Transverse colon (tissue), 4 donors: Measurements from ENCODE around the gene CILP2. TPM values are rescaled to one million over a fixed set of nuclear protein-coding genes. Genes with fewer than 3 reads are reported as not detected.

Source experiments
- DNase-seq: peaks from one replicate; pipeline ENCODE4 v3.0.0-alpha.2; 2019
- H3K27ac ChIP-seq, 4 donors: fragments of 200-600 bp; sonication (generic); 2 replicates each; pipeline ENCODE4 v1.5.1; 2016 to 2018; ENCODE audit warnings: inconsistent platforms in 4 of 4
- H3K27me3 ChIP-seq: fragments of 200-600 bp; sonication (generic); 2 replicates; pipeline ENCODE4 v1.5.1; 2017; ENCODE audit warnings: inconsistent platforms
- H3K36me3 ChIP-seq, 4 donors: fragments of 200-600 bp; sonication (generic); 2 replicates each; pipeline ENCODE4 v1.5.1; 2017 to 2019; ENCODE audit warnings: inconsistent platforms in 4 of 4
- H3K4me1 ChIP-seq, 4 donors: fragments of 200-600 bp; sonication (generic); 2 replicates each; pipeline ENCODE4 v1.5.1; 2017 to 2020; ENCODE audit warnings: inconsistent platforms in 4 of 4
- H3K4me3 ChIP-seq, 4 donors: fragments of 200-600 bp; sonication (generic); 1 replicate in 1 of 4; 2 replicates in 3 of 4; pipeline versions ENCODE4 v1.5.1 to v1.6.1; 2017 to 2019; ENCODE audit warnings: inconsistent platforms in 4 of 4
- H3K9me3 ChIP-seq, 2 donors: fragments of 200-600 bp; sonication (generic); 2 replicates each; pipeline ENCODE4 v1.5.1; 2017 to 2019; ENCODE audit warnings: inconsistent platforms in 2 of 2
- EP300 ChIP-seq: sonication (generic); formaldehyde crosslinking; IDR thresholded peaks from one replicate; pipeline ENCODE4 v1.6.1; 2017; ENCODE audit warnings: antibody characterized with exemption, low read depth
- POLR2A ChIP-seq: fragments of 450-650 bp; IDR thresholded peaks from one replicate; pipeline ENCODE4 v1.6.1; 2016; ENCODE audit warnings: antibody characterized with exemption, mild to moderate bottlenecking, moderate library complexity
- POLR2AphosphoS5 ChIP-seq, 3 donors: sonication (generic); formaldehyde crosslinking; IDR thresholded peaks; one replicate each; pipeline ENCODE4 v1.6.1; 2016; ENCODE audit warnings: antibody characterized with exemption in 3 of 3
- WGBS, 2 donors: methylation state at CpG; one replicate each; pipeline ENCODE4 v1.1.5; 2018; ENCODE audit warnings: low coverage in 1 of 2; 5-methylcytosine and 5-hydroxymethylcytosine counted together
- in situ Hi-C, 4 donors: fragments of 200-750 bp; cut with MboI; loops; one replicate each; pipeline versions ENCODE4 v1.15.0 to v1.15.1; 2017; ENCODE audit warnings: low sequenced_read_pairs in 3 of 4, low pct_ligation_motif_present in 1 of 4, low pct_unique_long_range_greater_than_20kb in 1 of 4
- intact Hi-C: fragments of 100-400 bp; cut with DNase I; formaldehyde crosslinking; loops from one replicate; pipeline ENCODE4 v1.15.1; 2023; ENCODE audit warnings: low total_unique reads
- total RNA-seq, 4 donors: library from RNA; depleted of rRNA; stranded (reverse); fragments of >200 nt; gene quantifications; one replicate each; pipeline ENCODE4 v1.1.0, GENCODE V29; 2016
- TF ChIP-seq, protein P1 (sequence below), 5 experiments: fragments of 200-600 bp in 3 of 5; fragments of 450-650 bp in 2 of 5; sonication (generic) in 3 of 5; IDR thresholded peaks; 1 replicate in 2 of 5; 2 replicates in 3 of 5; pipeline ENCODE4 v1.5.1; 2016 to 2017; ENCODE audit warnings: antibody characterized with exemption in 5 of 5, inconsistent platforms in 3 of 5, mild to moderate bottlenecking in 2 of 5, moderate library complexity in 1 of 5

CILP2 gene
- total RNA-seq, 4 donors from 2014 or later, result 0.48 TPM; not detected in 3

DNA sequence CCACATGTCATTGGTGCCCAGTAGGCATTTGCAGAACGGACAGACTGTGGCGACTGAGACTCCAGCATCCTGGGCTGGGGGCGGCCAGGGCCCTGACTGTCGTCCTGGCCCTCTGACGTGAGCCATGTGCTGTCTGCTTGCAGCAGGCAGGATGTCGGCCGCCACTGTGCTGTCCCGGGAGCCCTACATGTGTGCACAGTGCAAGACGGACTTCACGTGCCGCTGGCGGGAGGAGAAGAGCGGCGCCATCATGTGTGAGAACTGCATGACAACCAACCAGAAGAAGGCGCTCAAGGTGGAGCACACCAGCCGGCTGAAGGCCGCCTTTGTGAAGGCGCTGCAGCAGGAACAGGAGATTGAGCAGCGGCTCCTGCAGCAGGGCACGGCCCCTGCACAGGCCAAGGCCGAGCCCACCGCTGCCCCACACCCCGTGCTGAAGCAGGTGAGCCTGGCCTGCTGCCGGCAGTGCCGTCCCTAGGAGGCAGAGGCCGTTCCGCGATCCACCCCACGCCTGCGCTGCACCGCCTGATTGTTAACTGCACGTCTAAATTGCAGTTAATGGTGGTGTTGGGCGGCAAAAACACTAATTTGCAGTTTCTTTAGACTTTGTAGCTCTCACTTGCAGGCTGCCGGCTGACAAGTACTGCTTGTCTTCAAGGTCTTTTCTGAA lies 37.0 kb upstream of the CILP2 start:
- WGBS, 2 donors, result 88 to 90% methylated on average over 2 to 34 of the region's 34 CpGs
- H3K27me3 ChIP-seq, result no peaks in the 10 kb centered on the region
- H3K4me1 ChIP-seq, result no peaks in the 10 kb centered on the region
- H3K36me3 ChIP-seq, result peaks cover 0 to 71% (median 24%) of the 10 kb centered on the region in 4 donors
- H3K27ac ChIP-seq, result no peak overlapping the region
- H3K4me3 ChIP-seq, result no peak overlapping the region
- TF ChIP-seq POLR2A, result no peak
- TF ChIP-seq, protein P1, sequence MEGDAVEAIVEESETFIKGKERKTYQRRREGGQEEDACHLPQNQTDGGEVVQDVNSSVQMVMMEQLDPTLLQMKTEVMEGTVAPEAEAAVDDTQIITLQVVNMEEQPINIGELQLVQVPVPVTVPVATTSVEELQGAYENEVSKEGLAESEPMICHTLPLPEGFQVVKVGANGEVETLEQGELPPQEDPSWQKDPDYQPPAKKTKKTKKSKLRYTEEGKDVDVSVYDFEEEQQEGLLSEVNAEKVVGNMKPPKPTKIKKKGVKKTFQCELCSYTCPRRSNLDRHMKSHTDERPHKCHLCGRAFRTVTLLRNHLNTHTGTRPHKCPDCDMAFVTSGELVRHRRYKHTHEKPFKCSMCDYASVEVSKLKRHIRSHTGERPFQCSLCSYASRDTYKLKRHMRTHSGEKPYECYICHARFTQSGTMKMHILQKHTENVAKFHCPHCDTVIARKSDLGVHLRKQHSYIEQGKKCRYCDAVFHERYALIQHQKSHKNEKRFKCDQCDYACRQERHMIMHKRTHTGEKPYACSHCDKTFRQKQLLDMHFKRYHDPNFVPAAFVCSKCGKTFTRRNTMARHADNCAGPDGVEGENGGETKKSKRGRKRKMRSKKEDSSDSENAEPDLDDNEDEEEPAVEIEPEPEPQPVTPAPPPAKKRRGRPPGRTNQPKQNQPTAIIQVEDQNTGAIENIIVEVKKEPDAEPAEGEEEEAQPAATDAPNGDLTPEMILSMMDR (IDR thresholded peaks at IDR 0.05), result no peak
- no peak for TF ChIP-seq EP300
- TF ChIP-seq POLR2AphosphoS5 (IDR thresholded peaks at IDR 0.05), result no peak
- in situ Hi-C loops (no loop called here), intact Hi-C loops (no loop called here)
- DNase-seq, result no peak
- H3K9me3 ChIP-seq, result no peaks in the 10 kb centered on the region

DNA sequence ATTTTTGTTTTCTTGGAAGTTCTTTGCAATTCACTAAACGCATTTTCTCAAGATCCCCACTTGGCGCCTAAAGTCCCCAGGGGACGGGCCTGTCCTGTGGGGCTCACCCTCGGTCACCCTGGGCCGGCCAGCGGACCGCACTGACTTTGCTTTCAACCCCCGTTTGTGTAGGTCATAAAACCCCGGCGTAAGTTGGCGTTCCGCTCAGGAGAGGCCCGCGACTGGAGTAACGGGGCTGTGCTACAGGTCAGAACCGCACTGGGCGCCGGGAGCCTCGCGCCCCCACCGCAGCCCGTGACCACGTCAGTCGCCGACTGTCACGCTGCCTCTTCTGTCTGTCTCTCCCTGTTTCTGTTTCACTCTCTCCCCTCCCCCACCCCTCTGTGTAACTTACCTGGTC lies 36.3 kb upstream of the CILP2 start:
- in situ Hi-C loops (no loop called here), intact Hi-C loops (no loop called here)
- WGBS, 2 donors, result 93 to 94% methylated on average over 2 to 26 of the region's 26 CpGs
- Histone ChIP-seq H3K27me3 (no peaks in the 10 kb centered on the region), H3K4me3 (no peak overlapping the region), H3K36me3 (peaks cover 0 to 68% (median 18%) of the 10 kb centered on the region in 4 donors), H3K4me1 (no peaks in the 10 kb centered on the region), H3K27ac (no peak overlapping the region), H3K9me3 (no peaks in the 10 kb centered on the region)
- DNase-seq, result no peak
- TF ChIP-seq POLR2AphosphoS5 (IDR thresholded peaks at IDR 0.05) (no peak), POLR2A (no peak), EP300 (no peak)
- TF ChIP-seq, protein P1 (IDR thresholded peaks at IDR 0.05), result no peak

DNA sequence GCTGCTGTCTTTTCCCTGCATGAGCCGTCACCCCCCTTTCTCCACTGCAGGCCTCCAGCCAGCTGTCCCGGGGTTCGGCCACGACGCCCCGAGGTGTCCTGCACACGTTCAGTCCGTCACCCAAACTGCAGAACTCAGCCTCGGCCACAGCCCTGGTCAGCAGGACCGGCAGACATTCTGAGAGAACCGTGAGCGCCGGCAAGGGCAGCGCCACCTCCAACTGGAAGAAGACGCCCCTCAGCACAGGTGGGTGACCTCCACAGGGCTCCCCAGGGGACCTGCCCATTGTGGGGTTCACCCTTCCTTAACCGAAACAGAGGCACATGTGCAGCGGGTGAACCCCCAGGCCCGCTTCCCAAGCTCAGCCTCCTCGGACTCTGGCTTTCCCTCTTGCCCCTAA lies 35.8 kb upstream of the CILP2 start:
- H3K36me3 ChIP-seq, result peaks cover 0 to 63% (median 18%) of the 10 kb centered on the region in 4 donors
- in situ Hi-C loops, result no loop called here

DNA sequence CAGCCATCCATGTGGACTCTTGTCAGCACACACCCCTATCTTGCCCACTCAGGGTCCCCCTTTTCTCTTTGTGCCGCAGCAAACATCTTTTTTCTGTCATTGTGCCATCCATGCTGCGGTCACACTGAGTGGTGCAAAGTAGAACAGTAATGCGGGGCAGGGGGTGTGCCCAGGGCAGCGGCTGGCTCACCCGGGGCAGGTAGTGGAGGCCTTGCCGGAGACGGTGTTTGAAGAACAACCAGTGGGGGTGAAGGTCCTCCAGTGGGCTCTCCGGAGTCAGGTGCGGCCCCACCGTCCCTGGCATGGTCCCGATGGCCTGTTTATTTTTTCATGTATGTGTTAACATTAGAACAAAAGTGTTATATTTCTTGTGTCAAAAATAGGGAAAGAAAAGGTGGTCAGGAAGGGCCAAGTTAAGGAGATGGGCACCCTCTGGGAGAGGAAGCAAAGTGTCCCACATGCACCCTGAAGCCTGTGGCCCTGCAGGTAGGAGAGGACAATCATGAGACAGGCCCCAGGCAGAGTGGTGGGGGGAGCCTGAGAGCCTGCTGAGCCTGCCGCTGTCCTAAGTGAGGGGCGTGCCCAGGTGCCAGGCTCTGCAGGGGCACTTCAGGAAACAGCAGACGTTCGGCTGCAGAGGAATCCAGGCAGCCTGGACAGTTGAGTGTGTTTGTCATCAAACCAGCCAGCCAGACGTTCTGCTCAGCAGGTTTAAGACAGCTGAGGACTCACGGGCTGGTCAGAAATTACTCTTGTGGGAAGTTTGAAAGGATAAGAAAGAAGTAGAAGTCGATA lies 35.1 kb upstream of the CILP2 start:
- Histone ChIP-seq H3K27ac (no peak overlapping the region), H3K4me1 (no peaks in the 10 kb centered on the region), H3K27me3 (no peaks in the 10 kb centered on the region), H3K9me3 (no peaks in the 10 kb centered on the region), H3K36me3 (peaks cover 0 to 57% (median 19%) of the 10 kb centered on the region in 4 donors), H3K4me3 (no peak overlapping the region)
- TF ChIP-seq EP300, result no peak
- TF ChIP-seq, protein P1 (IDR thresholded peaks at IDR 0.05), result no peak
- intact Hi-C loops (no loop called here), in situ Hi-C loops (no loop called here)
- DNase-seq, result no peak
- 87 to 88% methylated on average over 8 to 18 of the region's 18 CpGs for WGBS, 2 donors

More for the DNA sequence above, 35.8 kb upstream of the CILP2 start:
- H3K9me3 ChIP-seq, result no peaks in the 10 kb centered on the region
- H3K4me3 ChIP-seq, result no peak overlapping the region
- intact Hi-C loops, result no loop called here
- no peak overlapping the region for H3K27ac ChIP-seq
- no peaks in the 10 kb centered on the region for H3K27me3 ChIP-seq
- TF ChIP-seq EP300, result no peak
- H3K4me1 ChIP-seq, result no peaks in the 10 kb centered on the region
- no peak for DNase-seq
- WGBS, 2 donors, result 93 to 94% methylated on average over 3 to 18 of the region's 19 CpGs
